GM21528 (cell line): ENCODE data around the gene SEMA7A.
"Not testable (repeated sequence)": the region's sequence is repeated elsewhere in the genome, so short reads cannot be mapped to it uniquely, and the experiment has no call there.

ENCODE experiments used
- ATAC-seq: cut with Tn5 transposase; IDR thresholded peaks from one replicate; pipeline ENCODE4 v1.9.1; 2021; ENCODE audit warnings: mild to moderate bottlenecking, moderate library complexity; ENCODE audit not compliant: unreplicated experiment, low FRiP score

SEMA7A gene

DNA sequence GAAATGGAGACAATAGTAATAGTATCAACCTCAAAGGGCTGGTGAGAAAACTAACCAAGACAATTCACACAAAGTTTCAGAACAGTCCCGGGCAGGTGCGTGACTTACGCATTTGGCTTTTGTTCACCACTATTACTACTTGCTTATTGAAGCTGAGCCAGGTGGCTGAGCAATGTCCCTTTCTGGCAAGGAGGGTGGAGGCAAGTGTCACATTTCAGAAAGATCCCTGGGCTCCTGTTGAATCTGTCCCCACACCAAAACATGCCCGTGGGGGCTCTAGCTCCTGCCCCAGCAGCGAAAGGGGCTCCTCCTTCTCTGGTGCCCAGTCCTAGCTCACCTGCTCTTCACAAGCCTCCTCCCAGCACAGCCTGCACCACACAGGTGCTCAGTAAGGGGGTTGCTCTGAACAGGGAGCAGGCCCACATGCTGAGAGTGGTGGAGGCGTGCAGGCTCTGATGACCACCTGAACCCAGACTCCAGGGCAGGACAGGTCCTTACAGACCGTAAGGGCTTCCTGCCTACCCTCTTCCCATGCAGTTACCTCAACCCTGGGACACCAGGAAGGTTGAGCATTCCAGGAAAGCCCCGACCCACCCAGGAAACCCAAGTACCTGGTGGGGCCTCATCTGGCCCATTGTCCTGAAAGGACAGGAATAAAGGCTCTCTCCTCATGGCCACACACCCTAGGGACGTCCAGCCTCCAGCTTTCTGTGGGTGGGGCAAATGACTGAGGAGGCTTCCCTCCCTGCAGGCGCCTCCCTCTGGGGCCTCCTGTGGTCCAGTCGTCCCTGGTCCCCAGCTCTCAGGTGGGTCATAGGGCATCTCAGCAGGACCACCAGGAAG lies 32.6 kb downstream of the SEMA7A start:
- ATAC-seq, result no peak

DNA sequence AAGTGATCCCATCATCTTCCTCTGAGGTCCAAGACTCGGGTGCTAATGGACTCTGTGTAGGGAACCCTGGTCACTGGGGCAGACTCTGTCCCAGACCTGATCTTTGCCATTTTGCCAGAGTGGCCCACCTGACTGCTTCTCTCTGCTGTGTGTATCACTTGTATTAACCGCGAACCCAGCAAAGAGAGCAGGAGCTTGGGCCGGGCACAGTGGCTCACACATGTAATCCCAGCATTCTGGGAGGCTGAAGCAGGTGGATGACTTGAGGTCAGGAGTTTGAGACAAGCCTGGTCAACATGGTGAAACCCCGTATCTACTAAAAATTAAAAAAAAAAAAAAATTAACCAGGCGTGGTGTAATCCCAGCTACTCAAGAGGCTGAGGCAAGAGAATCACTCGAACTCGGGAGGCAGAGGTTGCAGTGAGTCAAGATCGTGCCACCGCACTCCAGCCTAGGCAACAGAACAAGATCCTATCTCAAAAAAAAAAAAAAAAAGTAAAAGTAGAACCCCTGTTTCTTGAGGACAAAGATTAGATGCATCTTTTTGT lies 33.4 kb downstream of the SEMA7A start:
- ATAC-seq, result no peak

DNA sequence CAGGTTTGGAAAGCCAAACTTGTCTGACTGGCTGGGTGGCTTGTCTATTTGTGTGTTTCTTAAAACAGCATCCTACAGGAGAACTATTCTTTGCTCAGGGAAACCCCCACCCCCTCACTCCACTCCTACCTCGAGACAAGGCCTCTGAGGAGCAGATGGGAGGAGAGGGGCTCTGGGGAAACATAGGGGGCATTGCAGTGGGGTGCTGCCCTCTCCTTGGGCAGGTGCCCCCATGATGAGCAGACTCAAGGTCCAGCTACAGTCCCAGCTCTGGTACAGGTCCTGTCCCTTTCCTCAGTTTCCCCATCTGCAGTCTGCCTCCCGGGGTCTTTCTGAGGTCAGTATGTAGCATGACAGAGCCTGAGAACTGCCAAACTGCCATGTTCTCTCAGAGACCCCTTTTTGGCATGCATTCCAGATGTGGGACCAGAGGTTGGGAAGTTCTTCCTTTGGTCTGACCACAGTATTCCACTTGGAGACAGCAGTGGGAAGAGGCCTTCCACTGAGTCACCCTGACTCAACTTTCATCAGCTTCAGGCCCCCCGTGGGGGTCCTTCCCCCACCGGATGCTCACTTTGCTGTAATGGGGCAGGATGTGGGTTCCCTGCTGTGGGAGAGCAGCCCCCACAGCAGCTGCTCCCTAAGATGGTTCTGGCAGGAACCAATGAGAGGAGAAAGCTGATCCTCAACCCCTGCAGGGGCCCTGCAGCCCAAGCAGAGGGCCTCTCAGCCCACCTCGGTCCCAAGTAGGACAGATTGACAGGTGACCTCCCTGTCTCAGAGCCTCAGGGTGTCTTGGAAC lies 34.0 kb downstream of the SEMA7A start:
- ATAC-seq, result no peak

DNA sequence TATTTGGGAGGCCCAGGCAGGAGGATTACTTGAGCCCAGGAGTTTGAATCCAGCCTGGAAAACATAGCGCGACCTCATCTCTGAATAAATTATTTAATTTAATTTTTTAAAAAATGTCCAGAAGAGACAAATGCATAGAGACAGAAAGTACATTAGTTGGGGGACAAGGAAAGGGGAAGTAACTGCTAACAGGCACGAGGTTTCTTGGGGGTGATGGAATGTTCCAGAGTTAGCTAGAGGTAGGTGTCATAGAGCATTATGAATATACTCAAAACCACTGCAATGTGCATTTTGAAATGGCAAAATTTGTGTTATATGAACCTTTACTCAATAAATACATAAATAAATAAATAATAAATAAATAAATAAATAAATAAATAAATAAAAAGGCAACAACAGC lies 34.7 kb downstream of the SEMA7A start:
- ATAC-seq, result no peak

DNA sequence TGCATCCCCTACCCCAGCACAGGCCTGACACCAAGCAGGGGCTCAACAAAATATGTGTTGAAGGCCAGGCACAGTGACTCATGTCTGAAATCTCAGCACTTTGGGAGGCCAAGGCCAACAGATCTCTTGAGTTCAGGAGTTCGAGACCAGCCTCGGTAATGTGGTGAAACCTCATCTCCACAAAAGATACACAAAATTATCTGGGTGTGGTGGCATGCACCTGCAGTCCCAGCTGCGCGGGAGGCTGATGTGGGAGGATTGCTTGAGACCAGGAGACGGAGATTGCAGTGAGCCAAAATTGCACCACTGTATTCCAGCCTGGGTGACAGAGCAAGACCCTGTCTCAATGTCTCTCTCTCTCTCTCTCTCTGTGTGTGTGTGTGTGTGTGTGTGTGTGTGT lies 35.6 kb downstream of the SEMA7A start:
- no peak for ATAC-seq

DNA sequence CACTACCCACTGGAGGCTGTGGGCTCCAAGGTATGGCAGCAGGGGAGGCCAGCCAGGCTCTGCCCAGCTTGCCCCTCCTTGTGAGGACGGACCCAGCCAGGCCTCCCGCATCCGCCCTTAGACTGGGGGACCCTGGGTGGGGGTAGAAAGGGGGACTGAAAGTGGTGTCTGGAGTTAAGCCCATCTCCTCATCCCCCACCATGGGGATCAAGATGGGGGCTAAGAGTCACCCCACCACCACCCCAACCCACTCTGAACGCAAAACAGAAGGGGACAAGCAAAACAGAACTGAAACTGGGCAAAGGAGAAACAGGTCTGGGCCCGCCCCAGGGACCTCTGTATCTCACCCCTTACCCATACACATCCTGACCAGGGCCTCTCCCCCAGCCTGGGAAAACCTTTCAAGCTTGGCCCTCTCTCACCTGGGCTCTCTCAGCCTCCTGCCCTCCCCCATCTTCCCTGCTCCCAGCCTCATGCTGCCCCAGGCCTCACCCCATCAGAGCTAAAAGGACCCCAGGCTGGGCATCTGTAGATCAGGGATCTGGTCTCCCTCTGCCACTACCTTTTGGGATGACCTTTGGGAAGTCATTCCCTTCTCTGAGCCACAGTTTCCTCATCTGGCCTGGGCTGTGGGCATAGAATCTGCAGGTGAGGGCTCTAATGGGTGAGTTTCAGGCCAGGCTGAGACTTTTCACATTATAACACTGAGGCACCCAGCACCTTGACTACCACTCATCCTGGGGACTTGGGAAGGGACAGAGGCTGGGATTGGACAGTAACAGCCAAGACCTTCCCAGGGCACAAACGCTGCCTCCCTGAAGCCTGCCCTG lies 36.3 kb downstream of the SEMA7A start:
- ATAC-seq, result no peak

DNA sequence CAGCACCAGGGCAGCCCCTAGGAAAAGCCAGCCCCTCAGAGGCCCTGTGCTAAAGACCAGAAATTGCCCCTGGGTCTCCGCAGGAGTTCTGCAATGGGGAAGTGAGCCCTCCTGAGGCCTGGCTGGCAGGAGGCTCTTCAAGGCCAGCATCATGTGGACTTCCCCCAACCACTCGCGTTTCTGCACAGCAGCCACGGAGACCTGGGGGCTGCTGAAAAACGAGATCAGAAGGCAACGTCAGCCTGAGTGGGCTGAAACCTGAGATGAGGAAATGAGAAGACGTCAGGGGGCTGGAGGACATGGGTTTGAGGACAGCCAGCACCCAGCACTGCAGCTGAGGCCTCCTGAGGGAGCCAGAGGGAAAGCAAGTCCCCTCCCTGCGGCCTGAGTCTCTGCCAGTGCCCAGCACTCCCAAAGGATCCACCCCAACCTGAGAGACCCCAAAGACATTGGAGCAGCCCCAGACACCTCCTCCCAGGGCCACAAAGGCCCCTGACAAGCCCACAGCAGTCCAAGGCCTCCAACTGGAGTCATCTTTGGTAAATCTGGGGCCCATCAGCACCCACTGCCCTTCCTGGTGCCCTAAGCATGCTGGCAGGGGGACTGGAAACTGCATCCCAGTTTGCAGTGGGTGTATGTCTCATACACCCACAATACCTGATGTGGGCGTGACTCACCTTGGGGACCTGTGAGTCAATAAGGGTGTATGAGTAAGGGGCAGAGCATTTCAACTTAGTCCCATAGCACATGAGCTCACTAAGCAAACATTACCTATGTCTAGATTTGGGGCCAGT lies 37.1 kb downstream of the SEMA7A start:
- no peak for ATAC-seq

DNA sequence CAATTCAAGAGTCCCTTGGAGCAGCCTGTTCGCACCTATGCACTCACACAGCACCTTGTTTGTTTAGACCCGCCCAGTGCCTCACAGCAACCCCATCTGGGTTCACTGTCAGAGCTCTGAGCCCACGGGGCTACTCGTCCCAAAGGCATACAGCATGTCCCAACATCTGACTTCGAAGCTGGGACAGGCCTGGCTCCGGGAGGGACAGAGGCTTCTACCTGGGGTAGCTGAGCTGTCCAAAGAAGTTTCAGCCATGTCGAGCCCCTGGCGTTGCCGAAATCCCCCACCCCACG lies 37.7 kb downstream of the SEMA7A start:
- no peak for ATAC-seq

DNA sequence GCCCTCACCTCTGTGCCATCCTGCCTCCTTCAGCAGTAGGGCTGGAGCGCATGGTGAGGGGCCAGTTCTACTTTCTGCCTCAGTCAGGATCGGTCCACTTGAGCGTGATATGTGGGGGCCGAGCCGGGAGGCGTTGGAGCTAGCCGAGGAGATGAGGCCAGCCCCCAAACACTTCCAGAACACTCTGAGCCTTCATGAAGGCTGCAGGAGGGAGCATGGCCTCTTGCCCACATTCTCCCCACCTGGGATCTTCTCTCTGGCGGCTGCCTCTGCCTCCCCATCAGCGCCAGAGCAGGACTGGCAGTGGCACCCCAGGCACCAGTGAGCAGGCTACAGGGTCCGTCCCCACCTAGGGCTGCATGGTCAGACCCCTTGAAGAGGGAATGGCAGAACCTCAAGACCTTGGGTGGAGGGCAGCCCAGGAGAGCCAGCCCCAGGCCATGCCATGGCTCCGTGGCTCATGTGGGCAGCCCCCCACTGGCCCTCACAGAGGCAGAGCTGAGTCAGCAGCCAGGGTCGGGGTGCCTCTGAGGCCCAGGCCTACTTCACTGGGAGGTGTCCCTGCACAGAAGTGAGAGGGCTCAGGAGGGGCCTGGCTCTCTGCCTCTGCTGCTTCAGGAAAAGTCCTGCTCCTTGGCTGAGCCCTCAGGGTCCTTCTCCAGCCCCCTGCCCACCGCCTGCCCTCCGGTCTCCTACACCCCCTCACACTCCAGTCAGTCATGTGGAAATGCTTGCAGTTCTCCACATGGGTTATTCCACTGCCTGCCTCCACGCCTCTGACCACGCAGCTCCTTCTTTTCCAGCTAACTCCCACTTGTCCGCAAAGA lies 38.2 kb downstream of the SEMA7A start:
- ATAC-seq, result no peak

DNA sequence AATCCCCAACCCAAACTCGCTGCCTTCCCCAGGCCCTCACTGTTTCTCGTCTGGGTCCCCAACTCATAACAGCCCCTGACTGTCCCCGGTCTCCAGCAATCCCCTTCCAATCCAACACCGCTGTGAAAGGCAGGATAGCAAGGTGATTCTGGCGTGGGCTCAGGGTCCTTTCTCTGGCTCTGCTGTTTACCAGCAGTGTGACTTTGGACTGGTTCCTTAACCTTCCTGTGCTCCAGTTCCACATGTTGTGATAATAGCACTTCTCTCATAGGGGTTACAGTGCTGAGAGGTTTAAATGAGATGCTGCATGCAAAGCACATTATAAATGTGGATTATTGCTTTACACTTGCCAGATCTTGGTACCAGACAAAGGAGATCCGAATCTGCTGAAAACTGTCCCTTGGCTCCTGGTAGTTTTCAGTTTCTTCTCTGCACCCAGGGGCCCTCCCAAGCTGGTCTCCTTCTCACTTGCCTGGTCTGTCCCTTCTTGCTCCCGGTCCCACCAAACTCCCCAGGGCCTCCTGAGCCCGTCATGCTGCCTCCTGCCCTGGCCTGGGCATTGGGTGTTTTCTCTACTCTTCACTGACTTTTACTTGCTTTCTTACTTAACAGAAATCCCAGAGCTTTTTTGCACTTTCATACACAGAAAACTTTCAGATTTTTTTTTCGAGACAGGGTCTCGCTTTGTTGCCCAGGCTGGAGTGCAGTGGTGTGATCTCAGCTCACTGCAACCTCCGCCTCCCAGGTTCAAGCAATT lies 39.5 kb downstream of the SEMA7A start:
- ATAC-seq, result no peak

DNA sequence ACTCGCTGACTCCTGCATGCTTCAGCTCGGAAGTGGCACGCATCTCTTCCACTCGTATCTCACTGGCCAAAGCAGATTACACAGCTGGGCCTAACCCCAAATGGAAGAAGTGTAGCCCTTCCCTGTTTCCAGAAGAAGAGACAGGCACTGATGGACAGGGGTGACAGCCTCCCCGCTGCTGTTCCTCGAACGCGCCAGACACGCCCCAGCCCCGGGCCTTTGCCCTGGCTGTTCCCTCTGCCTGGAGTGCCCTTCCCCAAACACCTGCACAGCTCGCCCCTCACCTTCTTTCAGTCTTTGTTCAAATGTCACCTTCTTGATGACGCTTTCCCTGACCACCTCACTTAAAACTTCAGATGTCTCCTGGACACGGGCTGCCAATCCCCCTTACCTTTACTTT lies 40.3 kb downstream of the SEMA7A start:
- no peak for ATAC-seq

DNA sequence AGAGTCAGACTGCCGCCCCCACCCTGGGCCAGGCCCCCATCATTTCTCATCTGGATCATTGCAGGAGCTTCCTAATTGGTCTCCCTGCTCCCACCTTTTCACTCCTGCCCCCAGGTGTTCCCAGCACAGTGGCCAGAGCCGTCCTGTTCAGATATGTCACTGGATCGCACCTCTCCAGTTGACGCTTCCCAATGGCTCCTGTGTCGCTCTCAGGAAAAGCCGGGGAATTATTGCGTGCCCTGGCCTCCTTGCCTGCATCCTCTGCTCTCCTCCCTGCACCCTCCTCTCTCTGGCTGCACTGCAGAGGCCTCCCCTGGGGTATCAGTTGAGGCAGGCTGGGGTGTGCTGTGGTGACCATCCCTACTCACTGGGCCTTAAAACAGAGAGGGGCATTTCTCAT lies 40.9 kb downstream of the SEMA7A start:
- ATAC-seq, result no peak

DNA sequence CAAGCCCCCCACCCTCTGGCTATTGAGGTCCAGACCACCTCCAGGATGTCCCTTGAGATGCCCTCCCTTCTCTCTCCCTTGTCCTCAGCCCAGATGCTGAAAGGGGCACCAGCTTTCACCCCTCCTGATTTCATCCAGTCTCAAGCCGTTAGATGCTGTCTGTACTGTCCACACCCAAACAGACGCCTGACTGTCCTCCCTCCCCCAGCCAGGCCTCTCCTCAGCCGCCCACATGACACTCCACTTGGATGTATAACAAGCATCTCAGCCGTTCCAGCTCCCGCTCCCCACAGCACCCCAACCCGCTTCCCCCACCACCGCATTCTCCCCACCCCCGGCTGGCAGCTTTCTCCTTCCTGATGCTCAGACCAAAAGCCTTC lies 41.3 kb downstream of the SEMA7A start:
- no peak for ATAC-seq

DNA sequence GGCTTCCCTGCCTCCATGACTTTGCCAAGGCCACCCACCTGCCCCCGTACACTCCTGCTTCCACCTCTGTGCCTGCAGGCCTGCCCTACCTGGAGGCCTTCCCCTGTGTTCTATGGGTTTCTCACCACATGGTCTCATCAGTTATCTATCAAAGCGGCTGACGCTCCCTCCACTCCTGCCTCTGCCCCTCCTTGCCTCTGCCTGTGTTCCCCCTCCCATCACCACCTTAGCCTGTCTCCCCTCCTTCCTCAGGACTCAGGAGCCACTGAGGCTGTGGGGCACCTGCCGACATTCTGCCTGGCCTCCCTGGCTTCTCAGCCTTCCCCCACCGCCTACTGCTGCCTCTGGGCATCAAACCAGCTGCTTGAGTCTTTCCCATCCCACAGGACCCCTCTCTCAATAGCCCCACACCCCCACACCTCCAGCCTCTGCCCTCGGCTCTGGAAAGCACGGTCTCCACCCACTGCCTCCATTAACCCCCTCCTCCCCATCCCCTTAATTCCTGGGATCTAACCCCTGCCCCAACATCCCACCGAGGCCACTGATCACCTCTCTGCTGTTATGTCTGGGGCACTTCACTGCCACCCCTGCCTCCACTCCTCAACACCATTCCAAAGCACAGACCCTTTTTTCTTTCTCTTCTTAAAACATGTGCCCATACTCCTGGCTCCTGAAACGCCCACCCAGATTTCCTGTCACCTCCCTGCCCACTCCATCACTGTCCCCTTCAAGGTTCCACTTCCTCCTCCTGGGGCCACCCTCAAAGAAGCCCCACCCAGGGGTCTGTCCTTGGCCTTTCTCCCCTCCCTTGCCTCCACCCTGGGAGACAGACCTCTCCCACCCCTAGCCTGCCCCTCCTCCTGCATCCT lies 41.9 kb downstream of the SEMA7A start:
- ATAC-seq, result no peak

DNA sequence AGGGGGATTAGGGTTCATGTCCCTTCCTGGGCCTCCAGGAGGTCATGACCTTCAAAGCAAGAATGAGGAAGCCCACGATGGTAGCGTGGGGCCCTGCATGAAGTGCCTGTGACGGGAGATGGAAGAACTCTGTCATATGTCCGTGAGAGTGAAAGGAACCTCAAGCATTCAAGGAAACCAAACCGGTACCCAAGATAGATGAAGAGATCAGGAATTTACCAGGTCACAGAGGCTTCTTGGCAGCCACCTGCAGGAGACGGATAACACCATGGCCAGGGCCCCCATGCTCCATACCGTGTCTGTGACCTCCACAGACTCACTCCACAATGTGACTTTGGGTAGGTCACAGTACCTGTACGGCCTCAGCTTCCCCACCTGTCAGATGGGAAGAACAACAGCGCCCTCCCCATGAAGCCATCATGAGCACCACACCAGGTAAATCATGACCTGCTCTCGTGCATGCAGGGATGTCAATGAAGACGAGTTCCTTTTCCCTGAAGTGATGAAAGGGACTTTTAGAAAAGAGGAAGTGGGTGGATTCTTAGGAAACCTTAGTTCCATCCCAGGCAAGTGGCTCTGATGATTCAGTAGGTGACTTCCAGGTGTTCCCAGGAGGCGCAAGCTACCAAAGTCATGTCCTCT lies 43.0 kb downstream of the SEMA7A start:
- no peak for ATAC-seq

DNA sequence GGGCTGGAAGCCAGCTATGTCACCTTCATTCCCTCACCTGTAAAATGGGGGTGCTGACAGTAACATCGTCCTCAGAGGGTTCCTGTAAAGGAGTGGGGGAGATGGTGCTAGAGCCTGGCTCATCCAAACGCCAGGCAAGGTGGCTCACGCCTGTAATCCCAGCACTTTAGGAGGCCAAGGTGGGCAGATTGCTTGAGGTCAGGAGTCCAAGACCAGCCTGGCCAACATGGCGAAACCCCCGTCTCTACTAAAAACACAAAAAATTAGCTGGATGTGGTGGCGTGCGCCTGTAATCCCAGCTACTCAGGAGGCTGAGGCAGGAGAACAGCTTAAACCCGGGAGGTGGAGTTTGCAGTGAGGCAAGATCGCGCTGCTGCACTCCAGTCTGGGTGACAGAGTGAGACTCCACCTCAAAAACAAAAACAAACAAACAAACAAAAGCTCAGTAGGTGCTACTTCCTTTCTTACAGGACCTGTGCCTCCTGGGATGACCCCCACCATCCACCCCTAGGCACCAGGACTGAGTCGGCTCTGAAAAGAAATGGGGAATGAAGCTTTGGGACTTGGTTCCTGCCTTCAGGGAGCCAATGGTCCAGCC lies 43.6 kb downstream of the SEMA7A start:
- ATAC-seq, result not testable (repeated sequence)
